Ovary (tissue), 9 donors: ENCODE measurements around the gene SSTR5. TPM values are rescaled to one million over a fixed set of nuclear protein-coding genes. Genes with fewer than 3 reads are reported as not detected.

Experiments used
- DNase-seq, 5 donors: peaks; one replicate each; pipeline ENCODE4 v3.0.0-alpha.2; 2019 to 2020
- H3K27ac ChIP-seq, 2 donors: fragments of 200-600 bp; one replicate each; pipeline versions ENCODE4 v1.5.1 to v1.8.0; 2019 to 2022
- H3K27me3 ChIP-seq: fragments of 200-600 bp; one replicate; pipeline ENCODE4 v1.8.0; 2022
- H3K36me3 ChIP-seq: fragments of 200-600 bp; sonication (generic); one replicate; pipeline ENCODE4 v1.5.1; 2019
- H3K4me1 ChIP-seq: one replicate; pipeline ENCODE4 v1.8.1; 2013; ENCODE audit warnings: mild to moderate bottlenecking, moderate library complexity; ENCODE audit not compliant: insufficient read depth
- H3K4me3 ChIP-seq: fragments of 200-600 bp; sonication (generic); one replicate; pipeline ENCODE4 v1.5.1; 2017
- H3K9me3 ChIP-seq, 2 donors: fragments of 200-600 bp in 1 of 2; sonication (generic) in 1 of 2; one replicate each; pipeline versions ENCODE4 v1.5.1 to v1.8.1; 2013 to 2019; ENCODE audit warnings: mild to moderate bottlenecking in 1 of 2, moderate library complexity in 1 of 2
- CTCF ChIP-seq, 3 donors: fragments of 450-650 bp in 2 of 3; fragments of 200-600 bp in 1 of 3; IDR thresholded peaks; one replicate each; pipeline versions ENCODE4 v1.5.1 to v1.8.0; 2016 to 2022; ENCODE audit warnings: antibody characterized with exemption in 3 of 3, mild to moderate bottlenecking in 1 of 3
- EP300 ChIP-seq: sonication (generic); formaldehyde crosslinking; IDR thresholded peaks from one replicate; pipeline ENCODE4 v1.6.1; 2017; ENCODE audit warnings: antibody characterized with exemption
- POLR2A ChIP-seq: fragments of 450-650 bp; IDR thresholded peaks from one replicate; pipeline ENCODE4 v1.6.1; 2017; ENCODE audit warnings: antibody characterized with exemption, mild to moderate bottlenecking, moderate library complexity
- WGBS, 3 donors: extraction: QIAGEN DNeasy Blood & Tissue Kit in 1 of 3; methylation state at CpG; one replicate each; pipeline versions ENCODE4 v1.1.5 to v1.1.7; 2013 to 2017; 5-methylcytosine and 5-hydroxymethylcytosine counted together
- intact Hi-C, 4 donors: fragments of 100-400 bp; cut with DNase I; formaldehyde crosslinking; loops; one replicate each; pipeline versions ENCODE4 v1.11.0 to v1.15.1; 2022 to 2023
- polyA plus RNA-seq, 2 donors: library from polyadenylated mRNA; stranded (reverse); fragments of 200-250 nt in 1 of 2; fragments of 350-450 nt in 1 of 2; fragmentation: Illumina TruSeq in 1 of 2; extraction: RNeasy Lipid Tissue Mini Kit (QIAGEN cat#74804) in 1 of 2; gene quantifications; one replicate each; pipeline ENCODE4 v1.2.3, GENCODE V29; 2013 to 2014
- total RNA-seq, 7 donors: library from RNA; depleted of rRNA in 2 of 7; stranded (reverse); fragments of >200 nt in 2 of 7; fragmentation: NEBNext Ultra II Directional in 3 of 7; extraction: Animal tissue kit (Norgen Biotek cat#: 25700) in 3 of 7; gene quantifications; one replicate each; pipeline versions ENCODE4 v1.1.0 to v1.2.4, GENCODE V29; 2016 to 2023
- donor health status: DM: no; HTN: no; CAD: no; lungs with moderate emphysema.
- donor health status: DM: no; HTN: no; CAD: no.
- donor health status: Bipolar disorder and iron deficiency.
- donor health status: DM: yes; HTN: yes; CAD: no.
- donor health status: DM: no; HTN: no; CAD: no.
- donor health status: DM: yes; HTN: yes; CAD: no.

SSTR5 gene
- total and polyA plus RNA-seq, 9 donors, result not detected

GRCh38 chr16:1050516-1050915 lies 22.0 kb upstream of the SSTR5 start:
- no peak for TF ChIP-seq POLR2A
- TF ChIP-seq CTCF (IDR thresholded peaks at IDR 0.05), result no peak
- no peak for TF ChIP-seq EP300
- Histone ChIP-seq H3K9me3 (no peaks in the 10 kb centered on the region), H3K4me3 (no peak overlapping the region), H3K27ac (no peak overlapping the region), H3K27me3 (no peaks in the 10 kb centered on the region), H3K36me3 (no peaks in the 10 kb centered on the region), H3K4me1 (no peaks in the 10 kb centered on the region)
- no peak for DNase-seq
- intact Hi-C loops, result loop anchor here in 2 of 4 donors (10.0 kb wide), 1 partner anchor 236 kb away; no protein-coding TSS in a partner anchor
- 79 to 88% (median 86%) methylated on average over 30 of the region's 30 CpGs for WGBS, 3 donors

- Histone ChIP-seq H3K36me3 (no peaks in the 10 kb centered on the region), H3K4me1 (no peaks in the 10 kb centered on the region), H3K27me3 (no peaks in the 10 kb centered on the region), H3K9me3 (no peaks in the 10 kb centered on the region), H3K4me3 (no peak overlapping the region), H3K27ac (no peak overlapping the region)
- DNase-seq, result no peak
- TF ChIP-seq POLR2A (no peak), CTCF (IDR thresholded peaks at IDR 0.05) (no peak), EP300 (no peak)
- WGBS, 3 donors, result 89 to 92% (median 91%) methylated on average over 15 of the region's 15 CpGs
- intact Hi-C loops, result loop anchor here in 2 of 4 donors (10.0 kb wide), 1 partner anchor 236 kb away; no protein-coding TSS in a partner anchor
Measured at GRCh38 chr16:1050921-1051320, 21.6 kb upstream of the SSTR5 start.

DNA sequence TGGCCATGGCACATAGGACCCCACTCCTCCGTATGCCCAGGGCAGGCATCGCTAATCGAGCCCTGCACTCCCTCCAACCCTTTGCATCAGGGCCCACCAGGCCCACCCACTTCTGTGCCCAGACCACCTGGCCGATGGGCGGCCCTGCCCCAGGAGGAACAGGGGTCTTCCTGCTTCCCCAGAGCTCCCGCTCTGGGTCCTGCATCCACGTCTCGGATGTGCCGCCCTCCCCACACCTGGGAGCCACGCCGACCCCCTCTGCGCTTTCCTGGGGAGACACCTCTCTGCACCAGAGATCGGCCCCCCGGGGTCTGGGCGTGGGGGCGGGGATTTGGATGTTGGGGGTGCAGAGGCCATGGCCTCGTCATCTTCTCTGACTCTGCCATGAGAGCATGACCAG lies 21.1 kb upstream of the SSTR5 start:
- H3K4me3 ChIP-seq, result no peak overlapping the region
- H3K9me3 ChIP-seq, result no peaks in the 10 kb centered on the region
- no peak for DNase-seq
- H3K36me3 ChIP-seq, result no peaks in the 10 kb centered on the region
- H3K27ac ChIP-seq, result no peak overlapping the region
- TF ChIP-seq CTCF (IDR thresholded peaks at IDR 0.05) (no peak), EP300 (no peak), POLR2A (no peak)
- intact Hi-C loops, result loop anchor here in 2 of 4 donors (10.0 kb wide), 1 partner anchor 237 kb away; no protein-coding TSS in a partner anchor
- WGBS, 3 donors, result 93 to 94% (median 93%) methylated on average over 17 of the region's 17 CpGs
- H3K4me1 ChIP-seq, result no peaks in the 10 kb centered on the region
- H3K27me3 ChIP-seq, result no peaks in the 10 kb centered on the region

- Histone ChIP-seq H3K9me3 (no peaks in the 10 kb centered on the region), H3K27me3 (no peaks in the 10 kb centered on the region), H3K36me3 (no peaks in the 10 kb centered on the region), H3K27ac (no peak overlapping the region), H3K4me1 (no peaks in the 10 kb centered on the region), H3K4me3 (no peak overlapping the region)
- intact Hi-C loops, result loop anchor here in 2 of 4 donors (10.0 kb wide), 1 partner anchor 238 kb away; no protein-coding TSS in a partner anchor
- TF ChIP-seq CTCF (IDR thresholded peaks at IDR 0.05) (no peak), POLR2A (no peak), EP300 (no peak)
- 60 to 83% (median 71%) methylated on average over 8 to 9 of the region's 9 CpGs for WGBS, 3 donors
- no peak for DNase-seq
Measured at GRCh38 chr16:1052721-1053120, 19.8 kb upstream of the SSTR5 start.
